Motor neuron (in vitro differentiated cells): ENCODE measurements around the gene SLC6A5. TPM values are rescaled to one million over a fixed set of nuclear protein-coding genes. Genes with fewer than 3 reads are reported as not detected.

Experiments used
- ATAC-seq, 8 experiments: fragments of 200-7000 bp; cut with Tn5 transposase; replicated peaks in 6 of 8; 2 replicates each; pipeline ENCODE4 v1.8.0; 2021; ENCODE audit warnings: mild to moderate bottlenecking in 8 of 8, moderate library complexity in 8 of 8
- H3K27ac ChIP-seq, 2 donors: fragments of 250-450 bp; sonication (Bioruptor Pico); 2 replicates each; pipeline ENCODE4 v1.9.0; 2021; ENCODE audit warnings: antibody characterized with exemption in 2 of 2, mild to moderate bottlenecking in 2 of 2, moderate library complexity in 1 of 2
- H3K4me1 ChIP-seq, 2 donors: fragments of 250-450 bp; sonication (Bioruptor Pico); replicated peaks in 1 of 2; 2 replicates each; pipeline ENCODE4 v1.6.1; 2021; ENCODE audit warnings: antibody characterized with exemption in 2 of 2, mild to moderate bottlenecking in 2 of 2, moderate library complexity in 1 of 2
- H3K4me3 ChIP-seq, 5 donors: fragments of 250-450 bp; sonication (Bioruptor Pico); 2 replicates each; pipeline ENCODE4 v1.9.0; 2021; ENCODE audit warnings: antibody characterized with exemption in 5 of 5, mild to moderate bottlenecking in 5 of 5, moderate library complexity in 4 of 5
- WGBS, 10 experiments: fragments of 450-650 bp; shearing (Covaris generic); methylation state at CpG; one replicate each; pipeline ENCODE4 v1.0.0; 2022; 5-methylcytosine and 5-hydroxymethylcytosine counted together
- in situ Hi-C, 9 experiments: fragments of 400-800 bp; cut with MboI; loops; one replicate each; pipeline ENCODE4 v1.15.0; 2021; ENCODE audit warnings: low sequenced_read_pairs in 9 of 9, low pct_unique_long_range_greater_than_20kb in 2 of 9; ENCODE audit not compliant: unreplicated experiment in 9 of 9
- total RNA-seq, 8 experiments: library from RNA; unstranded; fragments of 300-600 nt; gene quantifications; 2 replicates each; pipeline versions ENCODE4 v1.2.3 to v1.2.4, GENCODE V29; 2022

Gene SLC6A5
- total RNA-seq, 8 experiments from 2014 or later = 0.07 to 5.2 (median 1.3) TPM; not detected in 1

DNA sequence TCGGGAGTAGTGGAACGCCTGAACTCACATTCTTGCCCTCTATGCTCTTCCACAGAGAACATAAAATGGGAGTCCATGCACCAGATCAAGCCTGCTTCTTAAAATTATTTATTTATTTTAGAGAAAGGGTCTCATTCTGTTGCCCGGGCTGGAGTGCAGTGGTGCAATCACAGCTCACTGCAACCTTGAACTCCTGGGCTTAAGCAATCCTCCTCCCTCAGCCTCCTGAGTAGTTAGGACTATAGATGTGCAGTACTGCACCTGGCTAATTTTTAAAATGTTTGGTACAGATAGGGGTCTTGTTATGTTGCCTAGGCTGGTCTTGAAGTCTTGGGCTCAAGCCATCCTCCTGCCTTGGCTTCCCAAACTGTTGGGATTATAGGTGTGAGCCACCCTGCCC is 13.0 kb downstream of the SLC6A5 start:
- 10 to 67% (median 35%) methylated on average over 2 to 3 of the region's 3 CpGs; no CpG with 5 or more reads in 4 of the 10 experiments for WGBS, 10 experiments
- Histone ChIP-seq H3K27ac (no peak overlapping the region), H3K4me1 (peaks cover 5 to 15% of the 10 kb centered on the region in 2 donors), H3K4me3 (no peak overlapping the region)
- ATAC-seq = no peak
- in situ Hi-C loops = loop anchor here (10.0 to 25.0 kb wide), 4 partner anchors 200 to 475 kb away; partner anchors contain the start of gene PRMT3 (in 6 of the 9)

DNA sequence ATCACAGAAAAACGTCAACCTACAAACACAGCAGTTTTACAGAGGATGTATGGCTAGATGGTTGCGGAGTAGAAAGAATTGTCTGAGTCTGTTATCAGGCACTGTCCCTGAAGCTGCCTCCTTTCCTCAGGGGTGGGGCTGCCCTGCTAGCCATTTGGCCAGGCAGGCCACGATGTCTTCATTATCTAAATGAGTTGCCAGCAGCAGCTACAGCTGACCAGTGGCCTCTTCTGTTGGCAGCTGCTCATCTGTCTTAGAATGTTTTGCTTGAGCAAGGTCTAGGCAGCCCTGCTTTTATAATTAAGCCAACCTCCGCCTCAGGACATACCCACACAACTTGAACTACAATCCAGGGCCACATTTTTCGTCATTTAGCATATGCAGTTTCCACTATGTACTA is 17.5 kb downstream of the SLC6A5 start:
- Histone ChIP-seq H3K4me1 (peaks cover 0 to 15% of the 10 kb centered on the region in 2 donors), H3K4me3 (no peak overlapping the region), H3K27ac (no peak overlapping the region)
- 0 to 100% (median 67%) methylated on average over 1 to 5 of the region's 5 CpGs; no CpG with 5 or more reads in 1 of the 10 experiments for WGBS, 10 experiments
- in situ Hi-C loops = loop anchor here (10.0 to 25.0 kb wide), 4 partner anchors 205 to 480 kb away; partner anchors contain the start of gene PRMT3 (in 6 of the 9)
- peak; percentile 26 to 90 (median 74) for ATAC-seq

DNA sequence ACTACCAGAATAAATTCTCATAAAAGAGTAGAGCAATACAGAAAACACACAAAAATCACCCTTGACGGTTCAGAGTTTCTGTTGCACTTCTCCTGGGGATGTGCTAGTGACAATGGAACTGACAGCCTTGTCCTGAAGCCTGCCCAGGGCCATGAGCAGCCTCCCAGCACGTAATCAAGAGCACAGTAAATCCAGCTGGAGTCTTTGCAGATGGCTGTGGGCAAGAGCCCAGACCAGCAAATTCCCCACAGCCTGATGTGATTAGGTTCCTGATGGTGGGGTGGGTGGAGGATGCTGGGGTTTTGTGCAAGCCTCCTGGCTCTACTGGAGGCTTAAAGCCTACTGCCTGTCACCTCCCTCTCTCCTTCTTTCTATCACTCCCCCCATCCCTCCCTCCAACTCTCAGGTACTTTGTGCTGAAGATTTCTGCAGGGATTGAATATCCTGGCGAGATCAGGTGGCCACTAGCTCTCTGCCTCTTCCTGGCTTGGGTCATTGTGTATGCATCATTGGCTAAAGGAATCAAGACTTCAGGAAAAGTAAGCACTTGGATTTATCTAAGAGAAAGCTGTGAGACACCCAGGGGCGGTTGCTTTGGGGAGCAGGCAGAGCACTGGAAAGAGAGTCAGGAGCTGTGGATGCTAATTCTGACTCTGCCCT is 18.1 kb downstream of the SLC6A5 start:
- no peak overlapping the region for H3K4me3 ChIP-seq
- in situ Hi-C loops = loop anchor here (10.0 to 25.0 kb wide), 4 partner anchors 205 to 480 kb away; partner anchors contain the start of gene PRMT3 (in 6 of the 9)
- H3K27ac ChIP-seq = no peak overlapping the region
- peak in 3 of 8 experiments; percentile 66 to 79 (median 72) for ATAC-seq
- 0 to 80% (median 37%) methylated on average over 1 to 4 of the region's 4 CpGs; no CpG with 5 or more reads in 3 of the 10 experiments for WGBS, 10 experiments
- H3K4me1 ChIP-seq = peaks cover 0 to 15% of the 10 kb centered on the region in 2 donors

DNA sequence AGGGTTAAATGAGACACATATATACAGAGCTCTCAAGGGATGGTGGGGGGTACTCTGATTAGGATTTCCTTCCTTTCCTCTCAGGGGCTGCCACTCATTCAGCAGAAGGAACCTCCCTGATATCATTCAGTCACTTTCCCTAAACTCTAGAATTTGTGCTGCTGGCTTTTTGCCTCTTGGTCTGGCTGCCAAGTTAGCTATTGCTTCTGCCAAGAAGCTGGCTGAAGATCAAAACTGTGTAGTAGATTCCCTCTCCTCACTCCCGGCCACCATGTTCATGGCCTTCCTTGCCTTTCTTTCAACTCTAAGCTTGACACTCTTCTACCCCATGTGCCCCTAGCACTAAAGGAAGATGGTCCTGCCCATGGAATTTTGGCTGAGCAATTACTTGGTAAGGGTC is 18.7 kb downstream of the SLC6A5 start:
- peaks cover 0 to 15% of the 10 kb centered on the region in 2 donors for H3K4me1 ChIP-seq
- WGBS, 10 experiments = 0 to 100% (median 38%) methylated on average over 1 of the region's 1 CpG; no CpG with 5 or more reads in 6 of the 10 experiments
- ATAC-seq = no peak
- in situ Hi-C loops = loop anchor here (10.0 to 25.0 kb wide), 4 partner anchors 206 to 481 kb away; partner anchors contain the start of gene PRMT3 (in 6 of the 9)
- H3K27ac ChIP-seq = no peak overlapping the region
- H3K4me3 ChIP-seq = no peak overlapping the region

DNA sequence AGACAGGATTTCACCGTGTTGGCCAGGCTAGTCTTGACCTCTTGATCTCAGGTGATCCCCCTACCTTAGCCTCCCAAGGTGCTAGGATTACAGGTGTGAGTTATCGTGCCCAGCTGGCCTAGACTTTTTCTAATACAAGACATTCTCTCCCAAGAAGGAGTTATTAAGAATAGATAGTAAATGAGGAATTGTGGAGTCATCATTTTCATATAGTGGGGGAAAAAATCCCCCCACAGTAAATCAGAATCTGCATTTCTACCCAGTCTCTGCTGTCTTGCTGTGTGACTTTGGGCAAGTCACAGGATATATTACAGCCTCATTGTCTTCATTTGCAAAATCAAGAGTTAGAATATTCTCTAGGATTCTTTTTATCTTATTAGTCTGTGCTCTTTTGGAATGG is 21.6 kb downstream of the SLC6A5 start:
- ATAC-seq = no peak
- in situ Hi-C loops = loop anchor here in 8 of 9 experiments (25.0 kb wide), 3 partner anchors 209 to 484 kb away; partner anchors contain the start of gene PRMT3 (in 6 of the 8)
- Histone ChIP-seq H3K27ac (no peak overlapping the region), H3K4me1 (peaks cover 0 to 18% of the 10 kb centered on the region in 2 donors), H3K4me3 (no peak overlapping the region)
- 0 to 73% (median 34%) methylated on average over 1 to 2 of the region's 2 CpGs; no CpG with 5 or more reads in 4 of the 10 experiments for WGBS, 10 experiments

DNA sequence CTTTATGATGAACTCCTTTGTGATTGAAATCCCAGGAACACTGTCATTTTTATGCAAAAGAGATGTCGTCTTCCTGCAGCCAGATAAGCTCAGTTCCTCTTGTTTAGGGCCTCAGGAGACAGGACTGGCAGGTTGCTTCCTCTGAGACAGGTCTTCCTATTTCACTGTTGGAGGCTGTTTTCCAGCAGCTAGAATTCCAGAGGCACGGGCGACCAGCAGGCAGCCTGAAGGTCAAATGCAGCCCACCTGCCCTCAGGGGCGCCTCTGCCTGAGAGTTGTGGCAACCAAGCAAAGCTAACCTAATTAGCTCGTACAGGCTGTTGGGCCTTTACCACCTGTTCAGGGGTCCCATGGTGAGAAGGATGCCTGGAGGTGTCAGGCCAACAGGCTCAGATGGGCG is 22.3 kb downstream of the SLC6A5 start:
- in situ Hi-C loops = loop anchor here in 8 of 9 experiments (25.0 kb wide), 3 partner anchors 209 to 484 kb away; partner anchors contain the start of gene PRMT3 (in 6 of the 8)
- 0 to 41% (median 0%) methylated on average over 1 to 5 of the region's 6 CpGs; no CpG with 5 or more reads in 5 of the 10 experiments for WGBS, 10 experiments
- no peak for ATAC-seq

DNA sequence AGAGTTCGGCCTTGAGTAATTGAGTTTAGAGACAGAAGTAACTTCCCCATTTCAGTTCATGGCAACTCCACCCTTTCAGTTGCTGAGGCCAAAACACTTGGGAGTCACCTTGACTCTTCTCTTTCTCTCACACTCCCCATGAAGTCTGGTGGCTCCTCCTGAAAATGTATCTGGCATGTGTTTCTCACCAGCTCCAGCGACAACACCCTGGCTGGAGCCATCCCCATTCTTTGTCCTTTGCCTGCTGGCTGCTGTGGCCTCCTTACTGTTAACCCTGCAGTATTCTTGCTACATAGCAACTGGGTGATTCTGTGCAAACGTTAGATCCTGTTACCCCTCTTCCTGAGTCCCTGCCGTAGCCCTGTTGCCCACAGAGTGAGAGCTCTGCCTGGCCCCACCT is 23.8 kb downstream of the SLC6A5 start:
- Histone ChIP-seq H3K4me1 (peaks cover 0 to 27% of the 10 kb centered on the region in 2 donors), H3K27ac (no peak overlapping the region), H3K4me3 (no peak overlapping the region)
- ATAC-seq = peak in 2 of 8 experiments; percentile 15 to 63
- in situ Hi-C loops = loop anchor here in 8 of 9 experiments (25.0 kb wide), 3 partner anchors 211 to 486 kb away; partner anchors contain the start of gene PRMT3 (in 6 of the 8)
- 13 to 100% (median 73%) methylated on average over 1 to 3 of the region's 4 CpGs; no CpG with 5 or more reads in 5 of the 10 experiments for WGBS, 10 experiments

More for the DNA sequence above, 22.3 kb downstream of the SLC6A5 start:
- peaks cover 0 to 18% of the 10 kb centered on the region in 2 donors for H3K4me1 ChIP-seq
- no peak overlapping the region for H3K4me3 ChIP-seq
- no peak overlapping the region for H3K27ac ChIP-seq

DNA sequence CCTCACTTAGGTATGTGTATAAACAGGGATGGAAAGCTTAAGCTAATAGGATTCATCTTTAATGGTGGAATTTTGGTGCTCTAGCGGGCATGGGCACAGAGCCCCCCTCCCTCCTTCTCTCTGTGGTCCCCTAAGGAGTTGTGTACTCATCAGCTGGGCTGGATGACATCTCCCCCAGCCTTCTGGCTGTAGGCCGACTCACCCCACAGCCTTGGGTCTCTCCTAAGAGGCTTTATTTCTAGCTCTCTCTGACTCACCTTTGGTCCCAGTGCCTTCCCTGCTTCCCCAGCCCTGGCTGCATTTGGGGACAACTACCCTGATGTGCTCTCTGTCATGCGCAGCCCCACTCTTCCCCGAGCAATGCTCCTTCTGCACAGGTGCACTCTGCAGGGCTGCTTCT is 26.9 kb downstream of the SLC6A5 start:
- H3K4me1 ChIP-seq = peaks cover under 1 to 32% of the 10 kb centered on the region in 2 donors

DNA sequence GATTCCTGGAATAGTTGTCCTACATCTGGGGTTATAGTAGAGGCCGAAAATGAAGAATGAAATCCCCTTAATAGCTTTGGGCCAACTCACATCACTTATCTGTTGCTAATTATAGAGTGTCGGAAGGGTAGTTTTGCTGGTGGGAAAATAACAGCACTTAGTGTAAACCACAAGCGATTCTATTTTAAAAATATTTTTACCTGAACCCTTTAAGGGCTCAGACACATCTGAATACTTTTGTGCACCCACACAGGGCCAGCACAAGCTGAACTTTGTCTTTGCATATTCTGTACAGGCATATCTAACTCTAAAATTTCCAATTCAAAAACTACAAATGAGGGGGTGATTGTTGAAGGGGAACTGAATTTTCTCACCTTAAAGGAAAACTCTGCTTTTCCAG is 27.6 kb downstream of the SLC6A5 start:
- H3K4me1 ChIP-seq = peaks cover 5 to 26% of the 10 kb centered on the region in 2 donors
- in situ Hi-C loops = loop anchor here in 5 of 9 experiments (25.0 kb wide), 2 partner anchors 1510 to 1685 kb away; no protein-coding TSS in a partner anchor
- H3K27ac ChIP-seq = no peak overlapping the region
- no peak overlapping the region for H3K4me3 ChIP-seq
- WGBS, 10 experiments = 14 to 100% (median 66%) methylated on average over 1 to 3 of the region's 3 CpGs; no CpG with 5 or more reads in 2 of the 10 experiments
- ATAC-seq = no peak

More for the DNA sequence above, 26.9 kb downstream of the SLC6A5 start:
- in situ Hi-C loops = loop anchor here in 5 of 9 experiments (25.0 kb wide), 2 partner anchors 1511 to 1686 kb away; no protein-coding TSS in a partner anchor
- Histone ChIP-seq H3K27ac (no peak overlapping the region), H3K4me3 (no peak overlapping the region)
- WGBS, 10 experiments = 21 to 100% (median 62%) methylated on average over 1 to 3 of the region's 4 CpGs; no CpG with 5 or more reads in 6 of the 10 experiments
- peak in 2 of 8 experiments; percentile 16 to 43 for ATAC-seq

DNA sequence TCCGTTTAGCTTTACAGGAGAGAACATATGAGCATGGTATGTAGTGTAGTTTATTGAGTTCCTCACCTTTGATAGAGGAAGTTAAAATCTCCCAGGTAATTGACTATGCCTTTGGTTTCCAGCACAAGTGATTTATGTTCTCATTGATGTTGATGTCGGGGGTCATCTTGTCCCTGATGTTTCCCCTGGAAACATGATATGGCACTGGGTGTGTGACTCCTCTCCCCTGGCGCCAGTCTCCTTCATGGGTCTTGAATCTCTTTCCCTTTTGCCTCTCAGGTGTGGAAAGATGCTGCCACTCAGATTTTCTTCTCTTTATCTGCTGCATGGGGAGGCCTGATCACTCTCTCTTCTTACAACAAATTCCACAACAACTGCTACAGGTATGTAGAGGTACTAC is 28.3 kb downstream of the SLC6A5 start:
- WGBS, 10 experiments = 0 to 80% (median 47%) methylated on average over 1 to 3 of the region's 3 CpGs; no CpG with 5 or more reads in 2 of the 10 experiments
- ATAC-seq = no peak
- peak overlapping the region in 1 of 2 donors; percentile 50 for H3K27ac ChIP-seq
- H3K4me1 ChIP-seq = peaks cover 5 to 26% of the 10 kb centered on the region in 2 donors
- H3K4me3 ChIP-seq = no peak overlapping the region
- in situ Hi-C loops = loop anchor here in 5 of 9 experiments (25.0 kb wide), 2 partner anchors 1510 to 1685 kb away; no protein-coding TSS in a partner anchor

DNA sequence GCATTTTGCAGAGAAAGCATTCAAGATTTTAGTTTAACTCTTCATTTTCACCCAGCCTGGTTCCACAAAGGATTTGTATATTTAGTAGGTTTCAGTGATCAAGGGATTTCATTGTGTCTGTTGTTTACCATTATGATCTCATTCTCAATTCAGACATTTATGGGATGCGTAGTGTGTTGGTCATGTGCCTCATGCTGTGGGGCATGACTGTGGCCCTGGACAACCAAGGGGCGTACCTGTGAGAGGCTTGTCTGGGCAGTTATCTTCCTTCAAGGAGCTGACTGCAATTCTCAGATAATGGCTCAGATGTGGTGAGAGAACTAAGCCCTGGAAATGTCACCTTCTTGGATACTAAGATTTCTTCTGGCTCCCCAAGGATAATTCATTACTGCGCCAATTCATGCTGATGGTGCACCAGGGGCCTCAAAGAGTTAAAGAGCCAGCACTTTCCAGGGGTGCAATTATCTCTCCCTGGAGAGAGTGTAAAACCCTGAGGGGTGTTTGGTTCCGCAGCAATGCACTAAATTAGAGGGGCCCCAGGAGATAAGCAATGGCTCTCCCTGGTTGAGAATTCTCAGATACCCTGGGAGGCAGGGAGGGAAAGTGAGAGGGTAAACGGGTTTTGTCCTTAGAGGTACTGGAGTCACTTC is 32.2 kb downstream of the SLC6A5 start:
- peak in 3 of 8 experiments; percentile 50 to 62 (median 58) for ATAC-seq
- H3K4me1 ChIP-seq = peaks cover 5 to 25% of the 10 kb centered on the region in 2 donors
- in situ Hi-C loops = loop anchor here in 5 of 9 experiments (25.0 kb wide), 2 partner anchors 1506 to 1681 kb away; no protein-coding TSS in a partner anchor
- WGBS, 10 experiments = 0 to 100% (median 64%) methylated on average over 1 to 5 of the region's 5 CpGs; no CpG with 5 or more reads in 1 of the 10 experiments
- no peak overlapping the region for H3K4me3 ChIP-seq
- H3K27ac ChIP-seq = no peak overlapping the region

DNA sequence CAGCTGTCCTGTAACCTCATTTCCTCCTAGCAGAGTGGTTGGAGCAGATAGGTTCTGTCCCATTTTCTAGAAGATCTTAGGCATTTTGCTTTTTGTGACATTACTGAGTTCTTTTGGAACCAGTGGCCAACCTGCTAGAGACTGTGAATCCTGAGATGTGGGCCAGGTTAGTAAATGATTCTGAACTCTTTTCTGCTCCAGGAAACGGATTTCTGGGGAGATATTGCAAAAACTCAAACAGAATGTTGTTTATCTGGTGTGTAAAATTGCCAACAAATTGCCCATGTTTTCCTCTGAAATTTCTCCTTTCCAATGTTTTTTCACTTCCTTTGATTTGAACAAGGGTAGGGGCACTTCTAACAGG is 32.7 kb downstream of the SLC6A5 start:
- WGBS, 10 experiments = 13 to 75% (median 50%) methylated on average over 1 of the region's 1 CpG; no CpG with 5 or more reads in 5 of the 10 experiments
- in situ Hi-C loops = loop anchor here in 5 of 9 experiments (25.0 kb wide), 2 partner anchors 1505 to 1680 kb away; no protein-coding TSS in a partner anchor
- no peak overlapping the region for H3K27ac ChIP-seq
- ATAC-seq = no peak
- no peak overlapping the region for H3K4me3 ChIP-seq
- H3K4me1 ChIP-seq = peaks cover 5 to 23% of the 10 kb centered on the region in 2 donors
